ENCODE measurements around the gene FNBP1. TPM values are rescaled to one million over a fixed set of nuclear protein-coding genes. Genes with fewer than 3 reads are reported as not detected.

FNBP1 gene
- total RNA-seq, 1 donor from 2014 or later: 38.2 TPM

DNA sequence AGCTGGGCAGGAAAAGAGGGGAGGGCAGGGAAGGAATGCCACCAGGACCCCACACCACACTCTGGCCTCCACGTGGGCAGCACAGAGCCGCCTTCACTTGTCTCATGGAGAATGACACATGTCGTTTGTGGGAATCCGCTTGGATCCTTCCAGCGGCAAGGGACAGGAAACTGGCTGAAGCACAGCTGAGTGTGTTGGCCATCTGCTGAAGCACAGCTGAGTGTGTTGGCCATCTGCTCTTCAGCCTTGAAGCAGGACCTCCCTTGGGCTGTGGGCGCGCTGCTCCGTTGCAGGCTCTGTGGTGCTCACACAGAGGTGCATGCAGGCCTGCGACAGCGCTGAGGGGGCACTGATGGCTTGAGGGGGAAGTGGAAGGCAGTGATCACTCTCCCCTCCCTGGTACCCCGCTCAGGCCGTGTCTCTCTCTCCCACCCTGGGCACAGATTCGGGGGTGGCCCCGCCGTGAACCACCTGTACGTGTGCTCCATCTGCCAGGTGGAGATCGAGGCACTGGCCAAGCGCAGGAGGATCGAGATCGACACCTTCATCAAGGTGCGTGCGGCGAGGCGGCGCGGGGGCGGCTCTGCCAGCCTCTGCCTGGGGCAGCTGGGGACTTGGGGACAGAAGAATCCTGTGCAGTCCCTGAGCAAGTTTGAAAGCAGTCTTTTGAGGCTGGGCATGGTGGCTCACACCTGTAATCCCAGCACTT is 167.1 kb downstream of the FNBP1 start:
- DNase-seq: peak; percentile 46

DNA sequence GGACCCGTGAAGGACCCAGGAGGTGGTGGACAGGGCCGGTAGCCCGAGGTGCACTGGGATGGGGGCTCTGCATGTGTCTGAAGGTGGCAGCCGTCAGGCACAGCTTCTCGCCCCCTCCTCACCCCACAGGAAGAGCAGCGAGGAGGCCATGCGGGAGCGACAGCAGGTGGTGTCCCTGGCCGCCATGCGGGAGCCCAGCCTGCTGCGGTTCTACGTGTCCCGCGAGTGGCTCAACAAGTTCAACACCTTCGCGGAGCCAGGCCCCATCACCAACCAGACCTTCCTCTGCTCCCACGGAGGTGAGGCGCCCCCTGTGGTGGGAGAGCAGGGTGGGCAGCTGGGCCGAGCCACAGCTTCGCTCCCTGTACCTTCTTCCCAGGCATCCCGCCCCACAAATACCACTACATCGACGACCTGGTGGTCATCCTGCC is 167.8 kb downstream of the FNBP1 start:
- DNase-seq: no peak

GRCh38 chr9:129874261-129875101 is 168.5 kb downstream of the FNBP1 start:
- peak; percentile 32 for DNase-seq

DNA sequence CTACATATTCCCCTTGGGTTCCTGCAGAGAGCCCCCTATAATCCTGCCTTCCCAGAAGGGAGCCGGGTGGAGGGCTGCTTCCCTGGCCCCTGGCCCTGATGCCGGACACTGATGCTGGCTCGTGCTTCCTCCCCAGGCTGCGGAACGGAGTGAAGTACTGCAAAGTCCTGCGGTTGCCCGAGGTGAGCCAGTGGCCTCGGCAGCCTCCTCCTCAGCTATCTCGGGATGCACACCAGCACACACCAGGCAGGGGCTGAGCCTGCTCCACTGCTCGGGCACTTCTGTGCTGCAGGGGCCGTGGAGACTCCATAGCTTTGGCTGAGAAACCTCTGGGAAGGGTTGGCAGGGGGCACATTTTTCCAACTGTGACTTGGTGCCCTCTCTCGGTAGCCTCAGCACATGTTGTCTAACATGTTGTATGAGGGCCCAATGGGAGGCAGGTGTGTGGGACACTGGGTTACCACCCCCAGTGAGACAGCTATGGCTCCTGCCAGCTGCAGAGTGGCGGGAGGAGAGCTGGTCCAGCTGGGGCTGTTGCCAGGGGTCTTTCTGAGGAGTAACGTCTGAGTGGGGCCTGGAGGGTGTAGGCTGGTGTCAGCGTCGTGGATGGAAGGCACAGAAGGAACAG is 169.3 kb downstream of the FNBP1 start:
- no peak for DNase-seq

GRCh38 chr9:129871046-129871445 is 171.9 kb downstream of the FNBP1 start:
- no peak for DNase-seq

DNA sequence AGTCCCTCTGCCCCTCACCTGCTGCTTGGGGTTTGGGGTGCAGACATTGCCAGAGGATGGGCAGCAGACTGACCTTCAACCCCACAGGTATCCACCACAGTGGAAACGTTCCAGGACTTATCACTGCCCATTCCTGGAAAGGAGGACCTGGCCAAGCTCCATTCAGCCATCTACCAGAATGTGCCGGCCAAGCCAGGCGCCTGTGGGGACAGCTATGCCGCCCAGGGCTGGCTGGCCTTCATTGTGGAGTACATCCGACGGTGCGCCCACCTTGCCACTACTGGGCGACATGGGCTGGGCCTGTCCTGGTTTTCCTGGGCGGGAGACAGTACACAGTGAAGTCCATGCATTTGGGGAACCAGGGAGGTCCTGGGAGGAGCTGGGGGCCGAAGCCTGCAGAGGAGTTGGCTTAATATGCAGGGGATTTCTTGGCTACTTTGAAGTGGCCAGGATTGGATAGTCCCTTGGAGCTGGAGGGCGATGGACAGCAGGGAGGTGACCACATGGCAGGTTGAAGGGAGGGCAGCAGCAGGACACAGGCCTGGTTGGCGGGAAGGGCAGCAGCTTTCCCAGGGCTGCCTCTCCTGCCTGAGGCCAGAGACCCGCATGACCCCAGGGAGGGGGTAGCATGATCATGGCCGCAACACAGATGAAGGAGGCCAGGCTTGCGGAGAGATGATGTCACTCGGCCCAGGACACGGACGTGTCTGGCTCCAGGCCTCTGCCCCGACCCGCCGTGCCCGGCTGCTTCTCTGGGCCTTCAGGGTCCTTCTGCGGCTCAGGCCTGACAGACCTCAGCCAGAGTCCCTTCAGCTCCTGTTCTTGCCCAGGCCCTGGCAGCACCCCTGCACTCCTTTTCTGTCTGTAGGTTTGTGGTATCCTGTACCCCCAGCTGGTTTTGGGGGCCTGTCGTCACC is 173.1 kb downstream of the FNBP1 start:
- no peak for DNase-seq

- DNase-seq: no peak
Measured at GRCh38 chr9:129868872-129869486, 174.0 kb downstream of the FNBP1 start.

- no peak for DNase-seq
Measured at GRCh38 chr9:129868023-129868871, 174.7 kb downstream of the FNBP1 start.

DNA sequence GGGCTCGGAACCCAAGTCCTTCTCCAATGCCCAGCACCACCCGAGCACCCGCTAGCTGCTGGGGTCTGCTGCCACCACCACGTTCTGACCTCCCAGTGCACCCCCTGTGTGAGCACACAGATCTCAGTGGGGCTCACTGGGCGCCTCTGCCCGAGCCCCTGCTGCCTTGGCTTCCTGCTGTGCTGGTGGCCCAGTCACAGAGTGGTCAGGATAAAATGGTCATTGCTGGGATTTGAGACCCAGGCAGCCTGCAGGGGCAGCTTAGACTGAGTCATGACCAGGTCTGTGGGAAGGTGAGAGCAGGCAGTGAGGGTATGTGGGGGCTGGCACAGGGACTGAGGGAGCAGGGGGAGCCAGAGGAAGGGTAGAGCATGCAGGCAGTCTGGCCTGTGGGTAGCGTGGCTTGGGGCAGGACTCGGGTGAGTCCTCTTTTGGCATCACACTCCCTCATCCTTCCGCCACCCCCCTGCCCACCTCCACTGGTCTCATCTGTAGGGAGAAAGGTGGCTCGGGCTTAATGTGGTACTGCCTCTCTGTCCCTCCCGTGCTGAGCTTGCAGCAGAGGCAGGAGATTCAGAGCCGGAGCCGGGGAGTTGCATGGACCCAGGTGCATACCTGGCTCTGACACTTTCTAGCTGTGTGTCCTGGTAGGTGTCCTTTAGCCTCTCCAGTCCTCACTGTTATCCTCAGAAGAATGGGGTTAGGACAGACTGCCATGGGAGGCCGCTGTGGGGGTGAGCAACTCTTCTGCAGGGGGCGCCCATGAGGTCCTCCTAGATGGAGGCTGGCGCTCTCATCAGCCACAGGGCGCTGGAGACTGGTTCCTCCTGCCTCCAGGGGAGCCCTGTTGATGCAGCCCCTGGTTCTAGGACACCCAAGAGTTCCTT is 175.6 kb downstream of the FNBP1 start:
- no peak for DNase-seq

DNA sequence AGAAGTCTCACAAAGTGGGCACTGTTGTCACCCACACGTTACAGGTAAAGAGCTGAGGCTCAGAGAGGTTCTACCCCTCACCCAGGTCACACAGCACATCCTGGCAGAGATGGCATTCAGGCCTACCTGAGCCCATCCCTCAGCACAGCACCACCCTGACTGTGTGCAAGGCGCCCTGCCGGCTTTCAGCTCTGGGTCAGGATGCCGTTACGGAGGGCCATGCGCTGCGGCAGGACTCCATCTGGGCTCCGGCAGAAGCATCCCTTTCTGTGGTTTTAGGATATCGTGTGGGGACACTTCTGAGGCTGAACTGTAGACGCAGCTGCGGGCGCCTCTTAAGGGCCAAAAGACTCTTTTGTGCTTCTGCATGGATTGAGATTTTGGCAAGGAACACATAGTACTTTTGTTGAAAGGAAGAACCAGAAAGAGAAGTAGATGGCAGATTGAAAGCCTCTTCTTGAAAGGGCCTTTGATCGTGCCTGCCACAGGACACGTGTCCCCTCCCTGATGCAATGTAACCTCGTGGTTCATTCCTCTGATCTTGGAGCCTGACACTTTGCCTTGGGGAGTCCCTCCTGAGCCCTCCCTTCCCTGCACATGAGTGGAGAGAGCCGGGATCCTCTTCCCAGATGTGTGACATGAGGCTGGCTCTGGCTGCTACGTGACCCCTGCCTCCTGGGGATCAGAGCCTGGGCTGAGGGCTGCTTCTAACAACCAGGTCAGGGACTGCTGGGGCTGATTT is 176.4 kb downstream of the FNBP1 start:
- no peak for DNase-seq

GRCh38 chr9:129865668-129866320 is 177.2 kb downstream of the FNBP1 start:
- no peak for DNase-seq

- DNase-seq: no peak
Measured at GRCh38 chr9:129864991-129865647, 177.9 kb downstream of the FNBP1 start.

- DNase-seq: no peak
Measured at GRCh38 chr9:129863059-129863690, 179.8 kb downstream of the FNBP1 start.

DNA sequence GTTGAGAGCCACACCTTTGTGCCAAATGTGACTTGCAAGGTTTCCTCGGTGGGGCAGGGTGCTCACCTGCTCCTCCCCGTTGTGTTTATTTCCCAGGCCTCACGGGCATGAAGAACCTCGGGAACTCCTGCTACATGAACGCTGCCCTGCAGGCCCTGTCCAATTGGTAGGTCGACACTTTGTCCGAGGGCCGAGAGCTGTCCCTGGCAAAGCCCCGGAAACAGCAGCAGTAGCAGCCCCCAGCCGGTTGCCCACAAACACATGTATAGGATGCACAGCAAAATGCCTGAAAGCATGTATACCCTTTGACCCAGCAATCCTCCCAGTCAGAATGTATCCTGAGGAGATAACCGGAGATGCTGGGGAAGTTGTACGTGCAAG is 181.6 kb downstream of the FNBP1 start:
- DNase-seq: no peak

- DNase-seq: no peak
Measured at GRCh38 chr9:129860653-129861446, 182.1 kb downstream of the FNBP1 start.
